ENCODE data around the gene ELMO2. TPM values are rescaled to one million over a fixed set of nuclear protein-coding genes. Genes with fewer than 3 reads are reported as not detected.

Gene ELMO2
- total and polyA plus RNA-seq, 9 of the 15 experiments (the other 6 are each of a cell fraction or from before 2014, with no cell fraction given): 7.5 to 21.5 (median 15.9) TPM

DNA sequence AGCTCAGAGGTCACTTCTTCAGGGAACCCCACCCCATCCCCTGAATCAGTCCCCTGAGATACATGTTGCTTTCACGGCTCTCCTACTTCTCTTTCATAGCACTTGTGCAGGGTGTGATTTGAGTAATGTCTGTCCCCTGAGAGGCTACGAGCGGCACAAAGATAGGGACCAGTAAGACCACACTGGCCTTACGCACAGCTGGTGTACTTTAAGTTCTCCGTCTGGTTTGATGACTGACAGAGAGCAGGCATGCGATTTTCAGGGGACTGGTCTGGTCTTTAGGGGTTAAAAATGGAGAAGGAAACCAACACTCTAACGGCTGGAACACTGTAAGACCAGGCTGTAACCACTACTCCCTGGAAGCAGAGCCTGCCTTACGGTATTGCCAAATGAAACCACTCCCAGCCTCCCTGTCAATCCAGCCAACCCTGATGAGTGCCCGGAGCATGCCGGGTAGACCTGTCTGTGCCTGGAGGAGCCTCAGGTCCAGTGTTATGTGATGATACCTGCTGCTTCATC lies 47.1 kb downstream of the ELMO2 start (continued):
- TF ChIP-seq, protein P1, sequence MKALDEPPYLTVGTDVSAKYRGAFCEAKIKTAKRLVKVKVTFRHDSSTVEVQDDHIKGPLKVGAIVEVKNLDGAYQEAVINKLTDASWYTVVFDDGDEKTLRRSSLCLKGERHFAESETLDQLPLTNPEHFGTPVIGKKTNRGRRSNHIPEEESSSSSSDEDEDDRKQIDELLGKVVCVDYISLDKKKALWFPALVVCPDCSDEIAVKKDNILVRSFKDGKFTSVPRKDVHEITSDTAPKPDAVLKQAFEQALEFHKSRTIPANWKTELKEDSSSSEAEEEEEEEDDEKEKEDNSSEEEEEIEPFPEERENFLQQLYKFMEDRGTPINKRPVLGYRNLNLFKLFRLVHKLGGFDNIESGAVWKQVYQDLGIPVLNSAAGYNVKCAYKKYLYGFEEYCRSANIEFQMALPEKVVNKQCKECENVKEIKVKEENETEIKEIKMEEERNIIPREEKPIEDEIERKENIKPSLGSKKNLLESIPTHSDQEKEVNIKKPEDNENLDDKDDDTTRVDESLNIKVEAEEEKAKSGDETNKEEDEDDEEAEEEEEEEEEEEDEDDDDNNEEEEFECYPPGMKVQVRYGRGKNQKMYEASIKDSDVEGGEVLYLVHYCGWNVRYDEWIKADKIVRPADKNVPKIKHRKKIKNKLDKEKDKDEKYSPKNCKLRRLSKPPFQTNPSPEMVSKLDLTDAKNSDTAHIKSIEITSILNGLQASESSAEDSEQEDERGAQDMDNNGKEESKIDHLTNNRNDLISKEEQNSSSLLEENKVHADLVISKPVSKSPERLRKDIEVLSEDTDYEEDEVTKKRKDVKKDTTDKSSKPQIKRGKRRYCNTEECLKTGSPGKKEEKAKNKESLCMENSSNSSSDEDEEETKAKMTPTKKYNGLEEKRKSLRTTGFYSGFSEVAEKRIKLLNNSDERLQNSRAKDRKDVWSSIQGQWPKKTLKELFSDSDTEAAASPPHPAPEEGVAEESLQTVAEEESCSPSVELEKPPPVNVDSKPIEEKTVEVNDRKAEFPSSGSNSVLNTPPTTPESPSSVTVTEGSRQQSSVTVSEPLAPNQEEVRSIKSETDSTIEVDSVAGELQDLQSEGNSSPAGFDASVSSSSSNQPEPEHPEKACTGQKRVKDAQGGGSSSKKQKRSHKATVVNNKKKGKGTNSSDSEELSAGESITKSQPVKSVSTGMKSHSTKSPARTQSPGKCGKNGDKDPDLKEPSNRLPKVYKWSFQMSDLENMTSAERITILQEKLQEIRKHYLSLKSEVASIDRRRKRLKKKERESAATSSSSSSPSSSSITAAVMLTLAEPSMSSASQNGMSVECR (CRISPR knock-in tag; IDR thresholded peaks at IDR 0.05): no peak
- TF ChIP-seq ATF7 (IDR thresholded peaks at IDR 0.05): no peak
- TF ChIP-seq ZNF175 (CRISPR knock-in tag; IDR thresholded peaks at IDR 0.05; ENCODE audit: low read depth): no peak
- TF ChIP-seq, protein P2, sequence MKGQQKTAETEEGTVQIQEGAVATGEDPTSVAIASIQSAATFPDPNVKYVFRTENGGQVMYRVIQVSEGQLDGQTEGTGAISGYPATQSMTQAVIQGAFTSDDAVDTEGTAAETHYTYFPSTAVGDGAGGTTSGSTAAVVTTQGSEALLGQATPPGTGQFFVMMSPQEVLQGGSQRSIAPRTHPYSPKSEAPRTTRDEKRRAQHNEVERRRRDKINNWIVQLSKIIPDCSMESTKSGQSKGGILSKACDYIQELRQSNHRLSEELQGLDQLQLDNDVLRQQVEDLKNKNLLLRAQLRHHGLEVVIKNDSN (CRISPR knock-in tag; IDR thresholded peaks at IDR 0.05): no peak
- TF ChIP-seq, protein P3, sequence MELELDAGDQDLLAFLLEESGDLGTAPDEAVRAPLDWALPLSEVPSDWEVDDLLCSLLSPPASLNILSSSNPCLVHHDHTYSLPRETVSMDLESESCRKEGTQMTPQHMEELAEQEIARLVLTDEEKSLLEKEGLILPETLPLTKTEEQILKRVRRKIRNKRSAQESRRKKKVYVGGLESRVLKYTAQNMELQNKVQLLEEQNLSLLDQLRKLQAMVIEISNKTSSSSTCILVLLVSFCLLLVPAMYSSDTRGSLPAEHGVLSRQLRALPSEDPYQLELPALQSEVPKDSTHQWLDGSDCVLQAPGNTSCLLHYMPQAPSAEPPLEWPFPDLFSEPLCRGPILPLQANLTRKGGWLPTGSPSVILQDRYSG (tag; conservative IDR thresholded peaks at IDR 0.05; ENCODE audit: low read depth): no peak
